GM18511 (cell line): ENCODE results near the gene PIGR.

ENCODE experiments used
- ATAC-seq: cut with Tn5 transposase; IDR thresholded peaks from one replicate; pipeline ENCODE4 v1.9.1; 2021; ENCODE audit warnings: mild to moderate bottlenecking, moderate library complexity; ENCODE audit not compliant: unreplicated experiment

Gene PIGR

DNA sequence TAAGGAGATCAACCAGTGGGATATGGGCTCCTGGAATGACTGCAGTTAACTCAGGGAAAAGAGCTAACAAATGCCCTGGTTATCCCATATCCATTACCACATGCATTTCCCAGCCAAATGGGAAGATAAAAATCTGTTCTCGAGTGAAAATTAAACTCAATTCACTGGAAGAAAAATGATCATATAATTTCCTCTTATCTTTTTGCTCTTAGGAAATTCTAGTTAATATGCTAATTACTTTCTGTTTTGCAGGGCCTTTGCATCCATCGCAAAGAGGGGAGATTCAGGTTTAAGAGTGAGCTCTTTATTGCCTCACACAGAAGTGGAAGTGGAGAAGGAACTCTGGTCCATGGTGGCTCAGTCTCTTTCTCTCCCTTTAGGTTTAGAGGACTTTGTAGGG is 52.9 kb downstream of the PIGR start:
- ATAC-seq: no peak

DNA sequence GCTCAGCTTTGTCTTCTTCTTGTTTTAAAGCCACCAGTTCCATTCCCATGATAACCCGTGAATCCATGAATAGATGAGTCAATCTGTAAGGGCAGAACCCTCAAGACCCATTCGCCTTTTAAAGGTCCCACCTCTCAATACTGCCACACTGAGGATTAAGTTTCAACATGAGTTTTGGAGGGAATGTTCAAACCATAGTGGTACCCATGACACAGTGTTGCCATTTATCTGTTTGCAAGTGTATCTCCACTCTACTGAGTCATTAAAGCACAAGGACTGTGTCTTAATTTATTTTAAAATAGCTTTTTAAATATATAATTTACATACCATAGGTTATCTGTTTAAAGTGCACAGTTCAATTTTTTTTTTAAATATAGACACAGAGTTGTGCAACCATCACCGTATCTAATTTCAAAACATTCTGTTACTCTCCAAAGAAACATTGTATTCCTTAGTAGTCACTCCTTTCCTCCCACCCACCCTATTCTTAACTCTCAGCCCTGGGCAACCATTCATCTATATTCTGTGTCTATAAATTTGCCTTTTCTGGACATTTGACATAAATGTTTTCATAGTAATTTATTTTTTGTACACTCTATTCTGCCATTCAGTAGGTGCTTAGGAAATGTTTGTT is 53.8 kb downstream of the PIGR start:
- ATAC-seq: no peak

DNA sequence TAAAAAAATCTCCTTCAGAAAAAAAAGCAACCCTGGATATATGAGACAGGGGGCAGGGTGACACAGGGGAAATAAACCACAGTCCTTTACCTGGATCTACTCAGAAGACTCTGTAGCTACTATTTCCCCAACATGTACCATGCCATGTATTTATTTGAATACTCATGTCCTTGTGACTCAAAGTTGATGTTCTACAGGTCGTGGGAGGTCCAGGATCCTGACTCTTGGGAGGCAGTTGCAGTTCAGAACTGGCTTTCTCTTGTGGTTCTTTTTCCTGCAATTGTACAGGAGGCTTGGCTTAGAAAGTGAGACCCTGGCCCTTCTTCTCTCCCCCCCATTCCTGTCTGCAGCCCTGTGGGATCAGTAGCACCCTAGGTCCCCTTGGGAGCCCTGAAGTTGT is 54.9 kb downstream of the PIGR start:
- ATAC-seq: no peak

DNA sequence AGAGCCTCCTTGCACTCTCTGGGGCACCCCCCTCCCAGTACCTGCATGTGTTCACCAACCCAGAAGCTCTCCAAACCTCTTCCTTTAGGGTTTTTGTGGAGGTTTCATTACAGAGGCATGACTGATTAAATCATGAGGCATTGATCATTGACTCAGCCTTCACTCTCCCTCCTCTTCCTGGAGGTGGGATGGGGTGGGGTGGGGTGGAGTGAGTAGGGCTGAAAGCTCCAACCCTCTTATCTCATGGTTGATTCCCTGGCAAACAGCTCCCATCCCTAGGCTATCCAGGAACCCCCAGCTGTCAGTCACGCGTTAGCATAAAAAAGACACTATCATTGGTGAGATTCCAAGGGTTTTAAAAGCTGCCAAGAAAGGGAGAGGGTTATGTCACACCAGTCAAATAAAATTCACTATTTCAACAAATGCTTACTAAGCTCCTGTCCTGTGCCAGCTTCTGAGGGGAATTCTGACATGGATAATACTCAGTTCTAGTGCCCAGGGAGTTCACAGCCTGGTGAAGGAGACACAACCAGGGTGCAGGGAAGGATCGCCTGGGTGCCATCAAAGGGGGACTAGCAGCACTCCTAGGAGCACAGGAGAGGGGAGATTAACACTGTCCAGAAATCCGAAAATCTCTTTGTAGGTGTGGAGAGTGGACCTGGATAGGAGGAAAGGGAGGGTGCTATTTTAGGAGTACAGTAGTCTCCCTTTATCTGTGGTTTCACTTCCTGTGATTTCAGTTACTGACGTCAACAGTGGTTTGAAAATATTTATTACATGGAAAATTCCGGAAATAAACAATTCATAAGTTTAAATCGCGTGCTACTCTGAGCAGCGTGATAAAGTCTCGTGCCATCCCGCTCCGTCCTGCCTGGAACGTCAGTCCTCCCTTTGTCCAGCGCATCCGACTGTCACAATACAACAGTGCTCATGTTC is 55.9 kb downstream of the PIGR start:
- no peak for ATAC-seq

DNA sequence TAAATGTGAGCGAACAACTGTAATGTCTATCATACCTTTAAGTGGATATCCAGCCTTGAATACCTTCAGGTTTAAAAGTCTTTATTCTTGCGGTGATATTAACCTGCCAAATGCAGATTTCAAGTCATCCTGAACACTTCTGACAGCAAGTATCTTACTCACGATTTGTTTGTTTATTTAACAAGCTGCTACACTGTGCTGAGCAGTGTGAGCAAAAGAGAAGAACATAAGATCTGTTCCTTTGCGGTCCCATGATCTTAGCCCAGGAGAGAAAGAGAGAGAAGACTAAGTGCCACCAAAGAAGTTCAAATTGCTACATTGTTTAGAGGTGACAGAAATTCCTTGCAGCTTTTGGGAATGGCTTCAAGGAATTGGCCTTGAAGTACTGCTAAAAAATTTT is 58.6 kb downstream of the PIGR start:
- ATAC-seq: no peak

DNA sequence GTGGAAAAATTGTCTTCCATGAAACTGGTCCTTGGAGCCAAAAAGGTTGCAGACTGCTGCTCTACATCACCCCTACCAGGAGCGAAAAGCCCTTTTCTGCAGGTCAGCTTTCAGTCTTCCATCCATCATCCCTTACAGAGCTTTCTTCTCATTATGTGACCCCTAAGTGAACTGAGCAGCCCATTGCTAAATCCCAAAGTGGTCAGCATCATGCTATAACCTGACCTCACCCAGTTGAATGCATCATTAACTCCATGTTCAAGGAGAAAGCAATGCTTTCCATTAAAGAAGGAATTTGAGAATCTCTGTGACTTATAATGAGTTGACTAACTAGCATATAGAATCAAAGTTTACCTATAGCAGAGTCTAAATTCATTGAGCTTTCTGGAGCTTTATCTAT is 59.4 kb downstream of the PIGR start:
- ATAC-seq: no peak

DNA sequence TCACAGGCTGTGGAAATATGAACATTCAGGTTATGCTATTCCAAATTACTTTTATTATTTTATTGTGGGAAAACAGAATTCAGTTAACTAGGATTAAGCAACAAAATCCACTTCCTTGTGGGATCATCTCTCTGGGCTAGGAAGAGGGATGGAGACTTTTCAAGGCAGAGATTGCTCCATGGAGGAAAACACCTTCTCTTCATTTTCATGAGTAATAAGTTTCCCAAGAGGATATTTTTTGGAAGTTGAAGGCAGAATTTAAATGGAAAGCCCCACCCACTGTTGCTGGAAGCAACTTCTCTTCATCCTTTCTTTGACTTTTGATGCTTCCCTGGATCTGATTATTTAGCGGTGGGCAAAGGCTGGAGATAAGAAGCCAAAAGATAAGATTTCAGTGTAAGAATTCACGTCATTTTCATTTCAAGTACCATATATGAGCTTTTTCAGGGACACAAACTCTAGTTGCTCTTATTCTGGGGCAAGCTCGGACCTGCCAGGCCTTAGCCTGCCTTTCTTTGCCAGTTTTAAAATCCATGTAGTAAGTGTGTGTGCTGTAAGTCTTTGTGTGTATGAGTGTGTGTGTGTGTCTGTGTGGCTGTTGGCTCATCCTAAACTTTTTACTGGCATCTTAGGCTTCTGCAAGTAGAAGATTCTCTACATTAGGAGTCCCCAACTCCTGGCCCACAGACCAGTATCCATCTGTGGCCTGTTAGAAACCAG is 60.8 kb downstream of the PIGR start:
- no peak for ATAC-seq

DNA sequence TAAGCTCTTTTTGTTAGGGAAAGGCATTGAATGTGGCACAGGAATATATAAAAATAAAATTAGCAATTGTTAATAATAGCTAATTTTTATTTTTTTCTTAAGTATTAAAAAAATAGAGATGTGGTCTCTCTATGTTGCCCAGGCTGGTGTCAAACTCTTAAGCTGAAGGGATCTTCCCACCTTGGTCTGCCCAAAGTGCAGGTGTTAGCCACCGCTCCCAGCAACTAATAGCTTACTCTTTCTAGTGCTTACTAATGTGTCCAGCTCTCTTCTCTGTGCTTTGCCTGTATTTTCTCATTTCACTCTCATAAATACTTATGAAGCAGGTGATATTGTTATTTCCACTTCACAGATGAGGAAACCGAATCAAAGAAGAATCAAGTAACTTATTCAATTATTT is 62.4 kb downstream of the PIGR start:
- no peak for ATAC-seq

DNA sequence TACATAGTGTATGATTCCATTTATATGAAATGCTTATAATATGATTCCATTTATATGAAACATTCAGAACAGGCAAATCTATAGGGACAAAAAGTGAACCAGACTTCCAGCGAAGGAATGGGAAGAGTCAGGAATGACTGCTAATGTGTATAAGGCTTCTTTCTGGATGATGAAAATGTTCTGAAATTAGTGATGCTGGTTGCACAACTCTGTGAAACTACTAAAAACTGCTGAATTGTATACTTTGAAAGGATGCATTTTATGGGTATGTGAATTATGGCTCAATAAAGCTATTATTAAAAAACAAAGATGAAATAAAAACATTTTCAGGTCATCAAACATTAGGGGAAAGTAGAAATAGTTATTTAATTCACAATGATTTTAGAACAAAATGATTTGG is 63.1 kb downstream of the PIGR start:
- no peak for ATAC-seq

DNA sequence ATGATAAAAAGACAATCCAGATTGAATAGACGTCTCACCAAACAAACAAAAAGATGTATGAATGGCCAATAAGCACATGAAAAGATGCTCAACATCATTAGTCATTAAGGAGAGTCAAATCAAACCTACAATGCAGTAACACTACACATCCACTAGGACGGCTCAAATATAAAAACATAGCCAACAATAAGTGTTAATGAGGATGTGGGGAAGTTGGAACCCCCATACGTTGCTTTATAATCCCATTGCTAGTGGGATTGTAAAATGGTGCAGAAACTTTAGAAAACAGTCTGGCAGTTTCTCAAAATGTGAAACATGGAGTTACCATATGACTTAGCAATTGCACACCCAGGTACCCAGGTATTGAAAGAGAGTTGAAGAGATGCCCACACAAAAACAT is 63.7 kb downstream of the PIGR start:
- no peak for ATAC-seq

DNA sequence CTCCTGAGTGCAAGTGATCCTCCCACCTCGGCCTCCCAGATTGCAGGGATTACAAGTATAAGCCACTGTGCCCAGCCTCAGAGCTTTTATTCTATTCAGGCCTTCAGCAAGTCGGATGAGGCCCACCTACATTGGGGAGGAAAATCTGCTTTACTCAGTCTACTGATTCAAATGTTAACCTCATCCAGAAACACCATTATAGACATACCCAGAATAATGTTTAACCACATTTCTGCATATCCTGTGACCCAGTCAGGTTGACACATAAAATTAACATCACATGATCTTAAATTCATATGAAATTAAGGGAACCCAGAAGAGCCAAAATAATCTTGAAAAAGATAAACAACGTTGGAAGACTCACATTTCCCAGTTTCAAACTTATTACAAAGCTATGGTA is 66.0 kb downstream of the PIGR start:
- no peak for ATAC-seq
